Middle frontal gyrus (tissue), 1 donor: Measurements from ENCODE around the gene SLC35A4.
A peak's percentile ranks its signal among the peaks of the same experiment; 100 is the strongest.

Experiments used
- DNase-seq: peaks from one replicate; pipeline ENCODE4 v3.0.0-alpha.2; 2015; ENCODE audit warnings: low spot score; ENCODE audit errors: extremely low spot score

SLC35A4 gene, protein sequence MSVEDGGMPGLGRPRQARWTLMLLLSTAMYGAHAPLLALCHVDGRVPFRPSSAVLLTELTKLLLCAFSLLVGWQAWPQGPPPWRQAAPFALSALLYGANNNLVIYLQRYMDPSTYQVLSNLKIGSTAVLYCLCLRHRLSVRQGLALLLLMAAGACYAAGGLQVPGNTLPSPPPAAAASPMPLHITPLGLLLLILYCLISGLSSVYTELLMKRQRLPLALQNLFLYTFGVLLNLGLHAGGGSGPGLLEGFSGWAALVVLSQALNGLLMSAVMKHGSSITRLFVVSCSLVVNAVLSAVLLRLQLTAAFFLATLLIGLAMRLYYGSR

GRCh38 chr5:140564196-140565023 is at the start of gene SLC35A4, which contains the start of gene APBB3:
Gene SLC35A4 (plus strand): TSS chr5:140564828. CDS start chr5:140567170, 2,342 bp downstream.
Gene APBB3 (minus strand): TSS chr5:140564598. CDS start chr5:140564245, 353 bp downstream.
- DNase-seq: peak; percentile 98

GRCh38 chr5:140524003-140524402 is 40.6 kb upstream of the SLC35A4 start:
- DNase-seq: no peak

GRCh38 chr5:140540227-140540626 is 24.4 kb upstream of the SLC35A4 start:
- DNase-seq: no peak

- no peak for DNase-seq
Measured at GRCh38 chr5:140542972-140543371, 21.7 kb upstream of the SLC35A4 start.

GRCh38 chr5:140544986-140545385 is 19.6 kb upstream of the SLC35A4 start:
- no peak for DNase-seq

- DNase-seq: no peak
Measured at GRCh38 chr5:140545606-140546005, 19.0 kb upstream of the SLC35A4 start.

- no peak for DNase-seq
Measured at GRCh38 chr5:140546851-140547507, 17.6 kb upstream of the SLC35A4 start.

DNA sequence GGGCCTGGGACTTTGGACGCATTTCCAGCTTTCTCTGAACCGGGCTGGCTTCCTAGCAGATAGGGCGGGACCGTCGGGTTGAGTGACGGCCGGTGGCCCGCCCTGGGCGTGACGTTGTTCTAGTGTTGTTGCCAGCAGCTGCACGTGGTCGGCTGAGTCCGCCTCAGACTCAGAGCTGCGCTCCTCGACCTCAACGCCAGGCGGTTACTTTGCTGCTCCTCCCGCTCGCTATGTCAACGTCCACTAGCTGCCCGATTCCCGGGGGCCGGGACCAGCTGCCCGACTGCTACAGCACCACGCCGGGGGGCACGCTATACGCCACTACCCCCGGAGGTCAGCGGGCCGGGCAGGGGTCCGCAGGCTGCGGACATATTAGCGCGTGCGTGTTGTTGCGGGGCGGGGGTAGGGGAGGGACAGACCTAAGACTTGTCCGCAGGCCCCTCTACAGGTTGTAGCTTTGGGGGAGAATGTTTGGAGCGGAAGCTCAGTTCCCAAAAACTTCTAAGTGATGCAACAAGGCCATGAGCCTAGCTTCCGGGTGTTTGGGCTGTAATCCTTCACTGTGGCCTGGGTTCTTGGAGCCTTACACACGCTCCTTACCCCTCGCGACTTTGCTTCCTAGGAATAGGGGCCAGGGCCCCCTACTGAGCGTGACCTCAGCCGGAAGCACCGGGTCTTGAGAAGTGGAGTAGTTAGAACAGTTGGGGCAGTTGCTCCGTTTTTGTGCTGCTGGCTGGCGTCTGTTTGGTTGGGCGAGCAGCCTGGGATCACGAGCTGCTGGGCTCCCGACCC is 16.9 kb upstream of the SLC35A4 start, which contains the start of gene EIF4EBP3:
EIF4EBP3 (plus strand) TSS at position 155 of the 792 bp plus-strand sequence; CDS start at position 231, 76 bp downstream.
- DNase-seq: peak; percentile 96

GRCh38 chr5:140548300-140548688 is 16.3 kb upstream of the SLC35A4 start:
- no peak for DNase-seq

DNA sequence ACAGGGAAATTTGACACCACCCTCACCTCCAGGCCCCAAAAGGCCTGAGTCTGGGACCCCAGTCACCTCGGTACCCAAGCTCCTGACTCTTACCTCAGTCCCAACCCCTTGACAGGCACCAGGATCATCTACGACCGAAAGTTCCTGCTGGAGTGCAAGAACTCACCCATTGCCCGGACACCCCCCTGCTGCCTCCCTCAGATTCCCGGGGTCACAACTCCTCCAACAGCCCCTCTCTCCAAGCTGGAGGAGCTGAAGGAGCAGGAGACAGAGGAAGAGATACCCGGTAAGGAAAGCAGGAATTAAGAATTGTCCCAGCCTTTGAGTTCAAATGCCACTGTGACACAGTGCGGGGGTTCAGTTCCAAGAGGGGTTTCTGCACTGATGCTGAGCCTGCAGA is 15.8 kb upstream of the SLC35A4 start:
- DNase-seq: no peak

DNA sequence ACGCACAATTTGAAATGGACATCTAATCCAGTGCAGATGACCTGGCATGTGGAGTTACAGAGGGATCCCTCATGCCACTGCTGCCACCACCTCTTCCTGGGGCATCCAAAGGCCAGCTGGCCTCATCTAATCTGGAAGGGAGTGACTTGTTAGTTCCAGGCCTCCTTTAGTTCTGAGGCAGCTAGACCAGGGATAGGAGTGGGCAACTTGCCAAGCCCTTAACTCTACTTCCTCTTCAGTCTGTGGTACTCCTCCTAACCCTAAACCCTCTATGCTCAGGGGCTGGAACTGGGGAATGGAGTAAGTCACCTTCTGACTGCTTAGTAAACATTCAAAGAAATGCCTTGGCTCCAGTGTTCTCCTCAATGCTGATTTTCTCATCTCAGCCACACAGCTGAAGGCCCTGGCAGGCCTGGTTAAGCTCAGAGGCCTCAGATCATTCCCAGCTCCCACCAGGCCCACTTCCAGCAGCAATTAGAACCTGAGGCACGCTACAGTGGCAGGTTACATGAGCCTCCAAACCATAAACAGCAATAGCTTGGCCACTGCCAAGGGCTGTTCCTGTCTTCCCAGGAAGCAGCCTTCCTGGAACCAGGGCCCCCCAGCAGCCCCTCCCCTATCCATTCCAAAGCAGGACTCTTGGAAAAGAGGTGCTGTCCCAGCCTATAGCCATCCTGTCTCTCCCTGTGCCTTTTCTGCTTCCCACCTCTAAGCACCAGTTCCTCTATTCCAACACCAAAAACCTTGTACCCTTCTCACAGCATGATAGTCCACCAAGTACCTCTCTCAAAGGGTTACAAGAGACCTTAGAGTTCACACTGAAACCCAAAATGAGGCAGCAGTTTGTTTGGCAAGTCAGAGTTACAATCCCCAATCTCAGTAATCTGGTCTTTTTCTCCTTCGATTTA is 15.1 kb upstream of the SLC35A4 start:
- no peak for DNase-seq

- no peak for DNase-seq
Measured at GRCh38 chr5:140550147-140551079, 14.2 kb upstream of the SLC35A4 start.

DNA sequence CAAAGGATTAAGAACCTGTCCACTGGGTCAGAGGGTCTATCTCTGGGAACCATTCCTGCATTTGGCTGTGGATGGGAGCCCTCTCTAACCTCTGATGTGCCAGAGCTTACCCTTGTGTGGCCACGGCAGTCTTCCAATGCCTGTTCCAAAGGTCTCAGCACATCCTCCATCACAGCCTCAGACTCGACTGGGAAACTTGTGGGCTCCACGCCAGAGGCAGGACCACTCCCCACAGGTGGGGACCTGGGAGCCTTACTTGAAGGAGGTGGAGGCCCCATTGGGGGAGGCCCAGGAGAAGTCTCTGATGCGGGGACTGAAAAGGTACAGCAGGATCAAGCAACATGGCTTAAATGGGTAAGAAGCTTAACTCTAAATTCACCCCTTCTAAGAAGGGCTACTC is 12.8 kb upstream of the SLC35A4 start:
- no peak for DNase-seq

GRCh38 chr5:140553657-140554056 is 11.0 kb upstream of the SLC35A4 start:
- no peak for DNase-seq

GRCh38 chr5:140554454-140554853 is 10.2 kb upstream of the SLC35A4 start:
- no peak for DNase-seq

DNA sequence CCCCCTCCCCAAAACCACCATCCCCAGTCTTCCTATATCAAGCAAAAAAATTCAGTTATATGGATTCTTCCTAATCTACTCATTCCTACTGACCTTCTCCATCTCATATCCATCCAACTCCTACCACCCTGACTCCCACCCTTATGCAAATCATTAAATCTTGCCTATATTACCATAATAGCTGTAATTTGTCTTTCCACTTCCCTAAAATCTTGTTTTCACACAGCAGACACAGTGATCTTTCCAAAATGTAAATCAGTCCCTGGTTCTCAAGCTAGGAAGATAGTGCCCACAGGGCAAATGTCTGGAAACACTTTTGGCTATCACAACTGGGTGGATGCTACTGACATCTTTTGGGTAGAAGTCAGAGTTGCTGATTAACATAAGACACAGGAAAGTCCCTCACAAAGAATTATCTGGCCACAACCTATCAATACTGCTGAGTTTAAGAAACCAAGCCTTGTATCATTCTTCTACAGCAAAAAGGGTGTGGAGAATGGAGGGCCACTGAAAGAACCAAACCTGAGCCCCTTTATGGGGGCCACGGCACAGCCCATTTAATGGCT is 8.8 kb upstream of the SLC35A4 start:
- DNase-seq: no peak

DNA sequence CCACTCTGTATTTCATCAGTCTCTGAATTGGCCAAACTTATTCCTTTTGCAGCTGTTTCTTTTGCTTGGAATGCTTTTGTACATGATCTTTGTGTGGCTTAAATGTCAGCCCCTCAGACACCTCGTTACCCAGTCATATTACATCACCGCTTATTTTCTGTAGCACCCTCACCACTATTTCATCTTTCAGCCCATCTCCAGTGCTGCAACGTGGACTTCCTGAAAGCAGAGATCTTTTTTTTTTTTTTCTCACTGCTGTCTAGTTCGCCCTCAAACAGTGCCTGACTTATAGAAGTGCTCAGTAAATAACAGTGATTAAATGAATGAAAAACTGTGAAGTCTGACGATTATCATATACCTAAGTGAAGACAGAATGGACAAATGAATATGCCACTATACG is 8.2 kb upstream of the SLC35A4 start:
- DNase-seq: no peak

DNA sequence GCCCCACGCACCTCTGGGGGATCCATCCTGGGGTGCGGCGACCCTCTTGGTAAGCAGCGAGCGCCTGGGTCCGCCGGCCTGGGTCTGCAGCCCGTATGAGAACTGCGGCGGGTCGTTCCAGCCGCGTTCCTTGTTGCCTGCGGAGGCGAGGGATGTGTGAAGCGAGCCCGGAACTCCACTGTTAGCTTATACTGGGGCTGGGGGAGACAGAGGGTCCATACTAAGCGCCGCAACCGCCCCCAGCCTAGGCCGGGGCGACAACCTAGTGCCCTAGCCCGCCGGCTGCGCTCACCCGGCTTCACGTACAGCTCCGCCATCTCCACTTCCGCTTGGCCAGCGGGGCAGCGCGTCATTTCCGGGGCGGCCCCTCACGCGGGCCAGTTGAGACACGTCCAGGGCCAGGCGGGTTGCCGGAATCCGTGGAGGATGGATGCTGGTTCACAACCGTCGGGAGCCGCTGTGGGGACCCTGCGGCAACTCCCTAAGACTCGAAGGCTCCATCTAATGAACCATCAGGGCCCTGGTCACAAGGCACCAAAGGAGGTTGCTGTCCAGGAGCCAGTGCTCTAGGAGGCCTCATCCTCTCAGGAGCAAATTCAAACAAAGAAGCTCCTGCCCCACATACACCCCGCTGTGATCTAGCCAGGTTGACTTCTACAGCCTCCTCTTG is 7.4 kb upstream of the SLC35A4 start, which contains the start of gene SRA1:
SRA1 (minus strand) TSS at position 338 of the 670 bp plus-strand sequence; CDS start at position 317, 21 bp downstream.
- peak; percentile 90 for DNase-seq
